HG03159 (cell line): ENCODE data around the gene CELSR3.

ENCODE experiments used
- ATAC-seq: cut with Tn5 transposase; IDR thresholded peaks from one replicate; pipeline ENCODE4 v1.9.1; 2021; ENCODE audit warnings: mild to moderate bottlenecking, moderate library complexity; ENCODE audit not compliant: unreplicated experiment

The CELSR3 gene

DNA sequence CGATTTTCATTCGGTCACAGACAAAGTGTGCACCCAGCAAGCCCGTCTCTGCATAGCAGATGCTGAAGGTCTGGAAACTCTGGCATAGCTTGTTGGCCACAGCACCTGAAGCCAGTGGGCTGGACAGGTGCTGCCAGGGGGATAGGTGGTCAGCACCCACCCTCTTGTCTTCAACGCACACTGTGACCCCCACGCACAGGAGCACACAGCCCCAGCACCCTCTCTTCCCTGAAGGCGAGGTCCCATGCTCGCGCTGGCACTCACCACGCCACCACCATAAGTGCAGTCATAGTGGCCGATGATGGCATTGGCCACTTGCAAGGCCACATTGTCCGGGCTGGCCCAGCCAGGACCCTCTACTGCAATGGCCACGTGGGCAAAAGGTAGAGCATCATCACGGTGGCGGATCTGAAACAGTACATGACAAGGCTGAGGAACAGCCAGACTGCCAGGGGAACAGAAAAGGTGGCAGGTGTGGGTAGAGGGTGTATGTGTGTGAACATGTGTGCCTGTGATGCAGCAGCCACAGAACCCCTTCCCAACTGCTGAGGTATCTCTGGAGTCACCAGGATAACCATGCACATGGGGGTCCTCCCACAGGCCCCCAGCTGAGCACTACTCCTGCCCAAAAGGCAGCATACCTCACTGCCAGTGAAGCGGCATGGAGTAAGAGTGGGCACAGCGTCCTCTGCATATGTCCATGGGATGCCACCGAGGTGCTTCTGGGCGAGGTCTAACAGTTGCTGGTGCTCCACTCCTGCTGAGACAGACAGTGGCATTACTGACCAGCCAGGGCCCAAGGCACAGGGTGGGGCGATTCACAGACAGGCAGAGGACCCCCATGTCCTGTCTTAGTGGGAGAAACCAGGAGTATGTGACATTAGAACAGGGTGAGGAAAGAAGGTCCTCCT lies 61.7 kb downstream of the CELSR3 start:
- ATAC-seq, result no peak

DNA sequence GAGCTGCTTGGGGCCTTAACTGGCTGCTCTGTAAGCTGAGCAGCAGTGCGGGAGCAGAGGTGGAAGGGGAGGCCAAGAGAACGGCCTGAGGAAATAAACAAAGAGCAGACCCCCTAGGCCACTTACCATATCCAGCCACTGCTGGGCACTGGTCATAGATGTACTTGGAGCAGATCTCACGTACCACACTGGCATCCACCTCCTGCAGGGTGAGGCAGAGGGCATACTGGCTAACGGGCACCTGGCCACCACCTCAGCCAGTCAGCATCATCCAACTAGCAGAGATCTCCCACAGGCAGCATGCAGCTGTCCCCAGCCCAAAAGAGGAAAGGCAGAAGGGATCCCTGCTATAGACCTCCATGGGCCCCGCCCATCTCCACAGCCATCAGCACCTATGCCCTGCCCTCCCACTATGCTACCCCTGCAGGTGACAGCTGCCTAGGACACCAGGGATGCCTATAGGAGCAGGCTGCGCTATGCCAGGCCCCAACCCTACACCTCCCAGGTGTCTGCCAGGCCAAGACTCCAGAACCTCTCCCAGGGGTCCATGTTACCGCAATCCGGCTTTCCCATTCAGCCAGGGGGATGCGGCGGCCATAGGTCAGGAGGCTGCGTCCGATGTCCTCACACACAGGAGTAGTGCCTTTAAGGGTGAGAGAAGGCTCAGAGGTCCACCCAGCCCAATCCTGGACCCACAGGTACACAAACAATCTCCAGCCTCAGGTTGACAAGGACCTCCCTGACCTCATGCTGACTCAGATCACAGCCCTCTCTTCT lies 63.0 kb downstream of the CELSR3 start:
- no peak for ATAC-seq

DNA sequence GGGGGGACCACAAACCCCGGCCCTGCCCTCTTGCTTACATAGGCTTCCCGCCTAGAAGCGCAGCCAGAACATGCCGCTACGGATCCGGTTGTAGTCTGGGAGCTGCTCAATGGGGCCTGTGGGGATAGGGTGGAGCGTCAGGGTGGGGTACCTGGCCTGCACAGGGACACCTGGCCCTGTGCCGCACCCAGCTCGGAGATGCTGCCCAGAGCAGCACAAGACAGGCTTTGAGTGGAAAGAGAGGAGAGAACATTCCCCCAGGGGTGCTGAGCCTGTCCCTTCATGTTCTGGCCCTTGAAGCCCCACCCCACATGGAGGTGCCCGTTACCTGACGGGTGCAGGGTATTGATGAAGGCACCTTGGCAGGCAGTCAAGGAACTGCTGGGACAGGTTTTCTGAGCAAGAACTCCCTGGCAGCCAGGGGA lies 63.6 kb downstream of the CELSR3 start:
- no peak for ATAC-seq

DNA sequence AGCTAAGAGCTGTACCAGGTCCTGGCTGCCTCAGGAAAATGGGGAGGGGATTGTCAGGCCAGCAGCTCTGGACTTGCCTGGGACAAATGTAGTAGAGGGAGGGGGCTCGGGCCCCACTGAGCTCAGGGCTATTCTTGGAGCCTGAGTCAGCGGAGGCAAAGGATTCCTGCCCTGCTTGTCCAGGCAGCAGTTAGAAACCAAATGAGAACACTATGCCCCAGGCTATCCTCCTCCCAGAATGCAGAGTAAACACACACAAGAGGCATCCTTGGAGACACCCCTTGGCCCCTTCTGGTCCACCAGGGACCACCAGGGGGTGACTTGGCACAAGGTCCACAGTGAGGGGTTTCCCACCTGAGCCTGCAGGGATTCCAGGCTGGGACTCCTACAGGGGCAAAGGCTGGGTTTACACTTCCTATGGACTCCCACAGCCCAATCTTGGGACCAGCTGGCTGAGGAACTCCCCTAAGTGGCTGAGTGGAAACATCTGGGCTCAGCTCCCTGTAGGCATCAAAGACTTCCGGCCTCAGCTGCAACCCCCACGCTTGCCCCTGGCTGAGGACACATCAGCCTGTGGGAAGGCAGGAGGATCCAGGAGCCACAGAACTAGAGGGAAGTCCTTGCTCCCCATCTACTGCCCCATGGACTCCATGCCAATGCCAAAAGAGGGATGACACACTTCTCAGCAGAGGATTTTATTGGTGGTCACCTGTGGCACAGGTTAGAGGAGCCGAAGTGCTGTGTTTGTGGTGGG lies 64.2 kb downstream of the CELSR3 start:
- ATAC-seq, result no peak

DNA sequence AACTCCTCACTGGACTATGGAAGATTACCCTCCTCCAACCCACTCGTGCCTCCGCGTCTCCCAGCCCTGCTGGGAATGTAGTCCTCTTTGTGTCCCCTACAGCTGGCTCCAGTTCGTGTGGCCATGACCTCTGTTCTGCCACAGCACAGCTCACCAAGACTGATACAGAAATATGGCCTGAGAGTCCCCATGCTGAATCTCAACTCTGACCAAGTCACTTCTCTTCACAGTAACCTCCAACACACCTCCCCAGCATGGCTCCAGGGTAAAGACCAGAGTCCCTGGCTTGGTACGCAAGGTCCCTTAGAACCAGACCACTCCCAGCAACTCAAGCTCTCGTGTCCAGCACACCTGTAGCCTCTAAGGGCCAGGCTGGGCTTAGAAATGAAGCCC lies 65.3 kb downstream of the CELSR3 start:
- no peak for ATAC-seq

DNA sequence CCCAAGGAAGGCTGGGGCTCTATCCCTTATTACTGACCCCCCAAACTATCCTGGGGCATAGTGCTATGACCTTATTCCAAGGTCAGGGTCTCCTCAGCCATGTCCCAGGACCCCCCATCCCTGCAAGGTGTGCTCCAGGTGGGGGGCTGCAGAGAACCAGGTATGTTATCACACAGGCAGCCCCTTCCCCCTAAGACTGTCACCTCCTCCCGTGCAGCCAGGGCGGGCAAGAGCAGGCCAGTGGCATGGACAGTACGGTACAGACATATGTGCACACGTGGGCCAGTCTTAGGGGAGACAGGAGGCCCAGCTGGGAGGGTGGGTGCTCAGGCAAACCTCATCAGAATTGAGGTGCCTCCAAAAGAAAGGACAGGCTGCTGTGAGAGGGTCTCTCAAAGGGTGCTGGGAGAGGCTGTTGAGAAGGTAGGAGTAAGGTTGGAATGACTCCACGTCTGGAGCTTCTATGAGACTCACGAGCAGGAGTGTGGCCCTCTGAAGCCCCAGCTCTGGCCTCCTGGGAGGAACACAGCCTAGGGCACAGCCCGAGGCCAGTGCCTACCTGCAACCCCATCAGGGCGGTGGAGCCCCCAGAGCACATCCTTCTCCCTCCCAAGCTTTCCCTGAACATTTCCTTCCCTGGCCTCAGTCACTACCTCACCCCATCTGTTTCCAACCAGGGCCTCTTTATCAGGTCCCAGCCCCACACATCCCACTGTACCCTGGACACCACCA lies 65.8 kb downstream of the CELSR3 start:
- ATAC-seq, result no peak

DNA sequence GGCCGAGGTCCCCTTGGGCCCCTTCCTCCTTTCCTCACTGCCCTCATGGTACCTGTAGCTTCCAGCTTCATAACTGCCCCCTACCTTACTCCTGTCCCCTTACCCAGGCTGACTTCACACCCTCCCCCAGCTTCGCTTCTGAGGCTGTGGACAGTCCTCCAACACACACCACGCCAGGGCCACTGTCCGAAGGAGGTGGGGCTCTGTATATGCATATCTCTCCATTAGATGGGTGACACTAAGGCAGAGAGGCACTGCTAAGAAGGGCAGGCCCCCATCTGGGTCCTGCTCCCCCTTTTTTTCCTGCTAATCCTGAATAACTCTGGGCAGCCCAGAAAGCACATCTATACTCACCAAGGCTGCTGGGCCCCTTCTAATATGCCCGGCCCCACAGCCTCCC lies 66.5 kb downstream of the CELSR3 start:
- no peak for ATAC-seq

DNA sequence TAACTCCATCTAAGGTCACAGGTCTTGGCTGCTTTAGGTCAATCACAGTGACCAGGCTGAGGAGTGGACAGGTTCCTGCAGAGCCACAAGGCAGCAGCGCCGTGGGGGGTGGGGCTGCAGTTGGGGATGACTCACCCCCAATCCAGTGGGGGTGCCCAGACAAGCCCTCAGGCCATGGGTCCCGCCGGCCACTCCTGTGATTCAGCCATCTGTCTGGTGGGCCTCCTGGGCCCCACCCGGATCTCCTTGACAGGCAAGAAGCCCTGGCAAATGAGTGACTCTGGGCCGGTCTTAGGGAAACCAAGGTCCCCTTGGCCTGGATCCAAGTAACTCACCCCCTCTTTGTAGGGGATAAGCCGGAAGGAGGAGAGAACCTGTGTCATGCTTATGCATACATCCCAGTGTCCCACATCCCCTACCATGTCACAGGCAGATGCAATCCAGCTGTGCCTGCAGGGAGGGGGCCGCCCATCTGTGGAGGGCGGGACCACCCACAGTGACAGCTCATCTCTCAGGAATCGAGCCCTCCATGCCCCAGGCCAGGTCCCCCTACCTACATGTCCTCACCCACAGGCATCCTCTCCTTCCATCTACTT lies 67.1 kb downstream of the CELSR3 start:
- no peak for ATAC-seq

DNA sequence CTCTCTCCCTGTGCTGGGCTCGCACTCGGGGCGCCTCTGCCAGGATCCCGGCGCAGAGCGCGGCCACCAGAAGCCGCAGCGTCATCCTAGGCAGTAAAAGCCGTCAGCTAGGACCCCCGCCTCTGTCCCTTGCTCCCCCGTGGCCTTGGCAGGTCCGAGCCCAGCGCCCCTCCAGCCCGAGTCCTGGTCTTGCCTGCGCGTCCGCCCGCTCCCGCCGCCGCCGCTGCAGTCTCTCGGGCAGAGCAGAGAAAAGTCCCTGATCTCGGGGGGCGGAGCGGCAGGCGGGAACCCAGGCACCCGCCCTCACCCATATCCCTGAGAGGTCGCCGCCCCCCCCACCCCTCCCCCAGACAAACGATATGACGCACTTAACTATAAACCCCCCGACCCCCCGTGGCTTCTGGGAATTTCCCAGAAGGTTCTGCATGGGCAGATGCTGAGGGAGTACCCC lies 67.6 kb downstream of the CELSR3 start, which contains the start of gene COL7A1:
TSS of gene COL7A1 (minus strand) at position 255 of the 451 bp plus-strand sequence. CDS start at position 85, 170 bp downstream.
- ATAC-seq, result no peak

DNA sequence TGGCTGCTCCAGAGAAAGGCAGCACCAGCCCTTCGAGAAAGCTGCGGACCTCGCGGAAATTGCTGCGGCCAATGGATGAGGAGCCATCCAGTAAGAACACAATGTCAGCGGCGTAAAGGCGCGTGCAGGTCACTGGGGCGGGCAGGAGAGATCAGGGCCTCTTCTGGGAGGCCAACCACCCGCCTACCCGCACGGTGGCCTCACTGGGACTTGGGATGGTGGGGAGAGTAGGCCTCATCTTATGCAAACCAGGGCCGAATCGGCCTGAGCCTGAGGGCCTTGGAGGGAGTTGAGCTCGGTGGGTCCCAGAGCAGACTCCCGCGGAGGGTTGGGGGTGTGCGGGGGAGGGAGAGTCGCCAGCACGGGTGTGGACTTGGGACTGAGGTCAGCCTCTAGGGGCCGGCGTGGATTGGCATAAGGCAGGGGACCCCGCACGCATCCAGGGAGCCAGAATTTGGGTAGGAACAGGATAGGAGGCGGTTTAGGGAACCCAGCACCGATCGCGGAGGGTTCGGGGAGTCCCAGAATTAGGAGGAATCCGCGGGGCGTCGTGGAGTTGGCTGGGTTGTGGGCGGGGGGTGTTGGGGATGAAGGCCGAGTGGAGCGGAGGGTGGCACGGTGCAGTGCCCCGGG lies 68.2 kb downstream of the CELSR3 start:
- ATAC-seq, result no peak

DNA sequence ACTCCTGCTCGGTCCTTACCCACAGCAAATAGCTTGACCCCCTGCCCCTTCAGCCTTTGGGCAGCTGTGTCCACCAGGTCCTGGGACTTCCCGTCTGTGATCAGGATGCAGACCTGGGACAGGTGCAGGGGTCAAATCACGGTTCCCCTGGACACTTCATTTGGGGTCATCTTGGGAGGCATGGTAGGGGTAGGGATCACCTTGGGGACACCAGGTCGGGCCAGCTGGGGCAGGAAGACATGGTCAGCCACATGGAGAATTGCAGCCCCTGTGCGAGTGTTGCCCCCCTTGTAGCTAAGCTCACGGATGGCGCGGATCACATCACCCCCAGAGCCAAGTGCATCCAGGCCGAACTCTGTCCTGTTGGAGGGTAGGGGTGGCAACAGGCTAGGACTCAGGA lies 69.3 kb downstream of the CELSR3 start:
- no peak for ATAC-seq

DNA sequence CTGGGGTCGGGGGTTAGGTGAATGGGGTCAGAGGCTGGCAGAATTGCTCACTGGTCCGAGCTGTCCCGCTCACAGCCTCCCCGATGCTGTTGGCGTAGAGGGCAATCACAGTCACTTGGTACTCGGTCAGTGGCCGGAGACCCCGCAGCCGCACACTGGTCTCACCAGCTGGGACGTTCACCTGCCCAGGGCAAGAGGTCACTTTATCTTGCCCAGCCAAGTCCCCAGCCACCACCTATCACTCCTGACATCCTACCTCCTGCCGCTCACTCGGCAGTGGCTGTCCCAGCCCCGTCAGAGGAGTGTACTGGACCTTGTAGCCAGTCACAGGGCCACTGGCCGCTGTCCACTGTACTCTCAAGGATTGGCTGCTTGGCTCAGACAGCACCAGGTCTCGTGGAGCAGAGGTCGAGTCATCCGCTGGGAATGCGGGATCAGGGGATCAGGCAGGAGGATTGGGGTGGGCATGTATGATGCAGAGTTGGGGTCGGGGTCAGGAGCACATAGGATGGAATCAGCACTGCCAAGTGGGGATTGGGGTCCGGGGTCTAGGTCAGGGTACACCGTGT lies 70.1 kb downstream of the CELSR3 start:
- ATAC-seq, result no peak

DNA sequence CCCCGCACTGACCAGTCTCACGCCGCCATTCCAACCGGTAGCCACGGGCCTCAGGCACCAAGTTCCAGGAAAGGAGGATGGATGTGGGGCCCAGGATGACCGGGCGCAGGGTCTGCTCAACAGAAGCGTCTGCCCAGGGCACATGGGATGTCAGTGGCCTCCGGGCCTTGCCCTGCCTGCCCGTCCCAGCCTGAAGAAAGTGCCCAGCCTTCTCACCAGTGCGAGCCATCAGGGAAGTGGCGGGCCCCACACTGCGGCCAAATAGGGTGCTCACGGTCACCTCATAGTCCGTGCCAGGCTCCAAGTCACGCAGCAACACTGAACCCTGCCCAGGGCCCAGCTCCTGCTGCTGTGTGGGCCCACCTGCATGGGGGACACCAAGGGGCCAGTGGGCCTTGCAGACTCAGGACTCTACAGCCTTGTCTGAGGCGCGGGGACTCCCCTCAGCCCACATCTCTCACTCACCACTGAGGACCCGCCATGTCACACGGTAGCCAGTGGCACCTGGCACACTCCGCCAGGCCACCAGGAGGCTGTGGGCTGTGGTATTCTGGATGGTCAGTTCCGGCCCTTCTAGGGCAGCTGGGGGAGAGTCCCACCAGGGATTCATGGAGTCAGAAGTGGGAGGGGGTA lies 70.7 kb downstream of the CELSR3 start:
- ATAC-seq, result no peak

DNA sequence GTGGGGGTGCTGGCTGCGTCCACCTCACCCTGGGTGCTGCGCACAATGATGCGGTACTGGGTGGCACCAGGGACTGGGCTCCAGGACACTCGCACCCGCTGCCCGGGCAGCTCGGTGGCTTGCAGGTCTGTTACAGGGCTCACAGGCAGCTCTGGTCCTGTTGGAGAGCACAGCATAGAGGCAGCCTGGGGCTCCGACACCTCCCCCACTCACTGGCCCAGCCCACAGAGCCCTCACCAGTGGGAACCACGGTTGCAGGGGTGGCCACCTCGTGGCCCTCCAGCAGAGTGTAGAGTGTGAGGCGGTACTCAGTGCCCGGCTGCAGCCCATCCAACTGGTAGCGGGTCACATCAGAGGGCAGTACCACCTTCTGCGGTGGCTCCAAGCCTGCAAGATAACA lies 71.2 kb downstream of the CELSR3 start:
- ATAC-seq, result no peak

DNA sequence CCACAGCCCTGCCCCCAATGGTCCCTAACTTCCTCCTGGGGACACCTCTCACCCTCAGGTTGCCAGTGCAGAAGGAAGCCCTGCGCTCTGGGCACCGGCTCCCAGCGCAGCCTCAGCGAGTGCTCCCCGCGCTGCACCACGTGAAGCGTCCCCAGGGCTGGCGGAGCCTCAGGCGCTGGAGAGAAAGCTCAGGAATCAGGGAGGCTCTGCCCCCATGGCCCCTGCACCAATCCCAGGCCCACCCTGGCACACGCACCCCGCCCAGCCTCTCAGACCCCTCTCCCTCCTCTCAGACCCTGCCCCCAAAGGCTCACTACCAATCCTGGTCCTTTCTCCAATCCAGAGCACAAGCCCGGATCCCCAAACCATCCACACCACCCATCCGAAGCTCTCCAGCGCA lies 74.5 kb downstream of the CELSR3 start:
- no peak for ATAC-seq

DNA sequence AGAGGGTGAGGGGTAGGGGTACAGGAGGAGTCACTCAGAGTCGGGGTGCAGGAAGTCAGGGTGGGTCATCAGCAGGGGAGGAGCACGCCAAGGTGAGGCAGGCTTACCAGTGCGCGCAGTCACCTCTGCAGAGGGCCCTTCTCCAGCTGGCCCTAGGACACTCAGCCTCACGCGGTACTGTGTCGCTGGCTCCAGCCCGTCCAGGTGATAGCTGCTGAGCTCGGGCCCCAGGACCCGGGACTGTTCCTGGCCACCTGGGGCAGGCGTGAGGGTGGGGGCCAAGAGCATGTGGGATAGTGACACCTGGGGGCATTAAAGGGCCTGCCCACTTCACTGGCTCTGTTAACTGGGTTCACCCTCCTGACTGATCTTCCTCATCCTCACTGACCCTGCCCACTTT lies 75.0 kb downstream of the CELSR3 start:
- ATAC-seq, result no peak
